IMR-90 (cell line): ENCODE data around the gene ATP6V0C. TPM values are rescaled to one million over a fixed set of nuclear protein-coding genes. Genes with fewer than 3 reads are reported as not detected.

Source experiments
- ATAC-seq: fragments of 200-7000 bp; cut with Tn5 transposase; 2 replicates; pipeline ENCODE4 v1.9.1; 2020; ENCODE audit warnings: low read depth, mild to moderate bottlenecking, moderate library complexity
- BruUV-seq: library from RNA; stranded (reverse); fragments of 400-500 nt; replicated peaks from 2 replicates; lab custom pipeline; 2021; lab: Mats Ljungman, UMichigan
- CTCF ChIA-PET: fragments of 300-600 bp; formaldehyde crosslinking; extraction: SDS; loops from one replicate; lab custom pipeline; 2021; ENCODE audit warnings: antibody characterized with exemption; lab: Yijun Ruan, JAX
- POLR2A ChIA-PET: fragments of 300-600 bp; sonication (Branson Sonifier 250); formaldehyde crosslinking; loops from one replicate; lab custom pipeline; 2022; ENCODE audit warnings: antibody characterized with exemption; ENCODE audit not compliant: unreplicated experiment; lab: Charles Lee
- DNase-seq: peaks from one replicate; pipeline ENCODE4 v3.0.0; 2013
- H2AFZ ChIP-seq: replicated peaks from 2 replicates; pipeline ENCODE3; 2013; ENCODE audit warnings: low read length, mild to moderate bottlenecking; ENCODE audit not compliant: poor library complexity
- H2AK5ac ChIP-seq: 2 replicates; pipeline ENCODE4 v1.6.1; 2013; ENCODE audit warnings: low read depth, low read length, inconsistent platforms
- H2AK9ac ChIP-seq: replicated peaks from 2 replicates; pipeline ENCODE3; 2013; ENCODE audit warnings: mild to moderate bottlenecking, low read depth, low read length, moderate library complexity; ENCODE audit not compliant: poor library complexity
- H2BK120ac ChIP-seq: 2 replicates; pipeline ENCODE4 v1.6.1; 2013; ENCODE audit warnings: low read depth, low read length, inconsistent platforms
- H2BK15ac ChIP-seq: 3 replicates; pipeline ENCODE4 v1.6.1; 2013; ENCODE audit warnings: low read depth, low read length, inconsistent platforms
- H2BK20ac ChIP-seq: 2 replicates; pipeline ENCODE4 v1.6.1; 2013; ENCODE audit warnings: low read depth, mild to moderate bottlenecking, inconsistent platforms, low read length, moderate library complexity
- H2BK5ac ChIP-seq: 2 replicates; pipeline ENCODE4 v1.6.1; 2013; ENCODE audit warnings: mild to moderate bottlenecking, low read depth, low read length, inconsistent platforms; ENCODE audit not compliant: poor library complexity, severe bottlenecking
- H3K14ac ChIP-seq: replicated peaks from 2 replicates; pipeline ENCODE4 v1.6.1; 2013; ENCODE audit warnings: low read depth, low read length, inconsistent platforms
- H3K18ac ChIP-seq: 2 replicates; pipeline ENCODE4 v1.6.1; 2013; ENCODE audit warnings: low read depth, low read length, control low read depth
- H3K23ac ChIP-seq: 2 replicates; pipeline ENCODE4 v1.6.1; 2013; ENCODE audit warnings: low read depth, low read length, inconsistent platforms
- H3K27ac ChIP-seq: 2 replicates; pipeline ENCODE4 v1.5.1; 2013; ENCODE audit warnings: mild to moderate bottlenecking, control low read depth, low read length; ENCODE audit not compliant: insufficient read depth
- H3K27me3 ChIP-seq: 2 replicates; pipeline ENCODE4 v1.6.1; 2013; ENCODE audit warnings: low read length; ENCODE audit not compliant: control insufficient read depth, insufficient read depth
- H3K36me3 ChIP-seq: 2 replicates; pipeline ENCODE4 v1.6.1; 2013; ENCODE audit warnings: low read length, mixed read lengths; ENCODE audit not compliant: control insufficient read depth, insufficient read depth
- H3K4ac ChIP-seq: 2 replicates; pipeline ENCODE4 v1.6.1; 2013; ENCODE audit warnings: low read depth, low read length, inconsistent platforms
- H3K4me1 ChIP-seq: 2 replicates; pipeline ENCODE4 v1.6.1; 2013; ENCODE audit warnings: low read length, mixed read lengths; ENCODE audit not compliant: control insufficient read depth, insufficient read depth
- H3K4me2 ChIP-seq: 2 replicates; pipeline ENCODE4 v1.6.1; 2013; ENCODE audit warnings: low read depth, mild to moderate bottlenecking, control low read depth, low read length, moderate library complexity
- H3K4me3 ChIP-seq: 2 replicates; pipeline ENCODE4 v1.5.1; 2013; ENCODE audit warnings: low read depth, mild to moderate bottlenecking, control low read depth, low read length, moderate library complexity; ENCODE audit not compliant: insufficient read depth
- H3K56ac ChIP-seq: 2 replicates; pipeline ENCODE4 v1.6.1; 2013; ENCODE audit warnings: low read length, inconsistent platforms; ENCODE audit not compliant: insufficient read depth; ENCODE audit errors: extremely low read depth
- H3K79me1 ChIP-seq, 2 experiments: 2 replicates each; pipeline ENCODE4 v1.6.1; 2013; ENCODE audit warnings: low read length in 2 of 2, inconsistent platforms in 1 of 2, low read depth in 1 of 2
- H3K9ac ChIP-seq: 2 replicates; pipeline ENCODE4 v1.6.1; 2013; ENCODE audit warnings: low read depth, low read length, control low read depth
- H3K9me1 ChIP-seq: 2 replicates; pipeline ENCODE4 v1.6.1; 2013; ENCODE audit warnings: low read length, inconsistent platforms; ENCODE audit not compliant: insufficient read depth
- H3K9me3 ChIP-seq: 2 replicates; pipeline ENCODE4 v1.6.1; 2013; ENCODE audit warnings: low read length; ENCODE audit not compliant: control insufficient read depth, insufficient read depth
- H4K20me1 ChIP-seq: 2 replicates; pipeline ENCODE4 v1.6.1; 2013; ENCODE audit warnings: low read length, inconsistent platforms; ENCODE audit not compliant: insufficient read depth
- H4K5ac ChIP-seq: 2 replicates; pipeline ENCODE4 v1.6.1; 2013; ENCODE audit warnings: mild to moderate bottlenecking, low read depth, low read length, control low read depth
- H4K8ac ChIP-seq, 2 experiments: 2 replicates each; pipeline ENCODE4 v1.6.1; 2013; ENCODE audit warnings: low read depth in 2 of 2, low read length in 2 of 2, control low read depth in 1 of 2, inconsistent platforms in 1 of 2
- H4K91ac ChIP-seq: 2 replicates; pipeline ENCODE4 v1.6.1; 2013; ENCODE audit warnings: low read depth, low read length, inconsistent platforms; ENCODE audit not compliant: insufficient read depth
- BHLHE40 ChIP-seq: fragments of 150-350 bp; IDR thresholded peaks from 2 replicates; pipeline ENCODE4 v1.6.1; 2016; ENCODE audit warnings: mild to moderate bottlenecking, low read depth, low read length
- CEBPB ChIP-seq: IDR thresholded peaks from 2 replicates; pipeline ENCODE4 v1.6.1; 2012; ENCODE audit warnings: low read depth, low read length, improper control_type of control experiment
- CHD1 ChIP-seq: IDR thresholded peaks from 2 replicates; pipeline ENCODE4 v1.6.1; 2012; ENCODE audit warnings: low read depth, low read length, improper control_type of control experiment
- ELK1 ChIP-seq: fragments of 150-350 bp; IDR thresholded peaks from 2 replicates; pipeline ENCODE4 v1.6.1; 2016; ENCODE audit warnings: low read depth, mild to moderate bottlenecking, low read length, moderate library complexity, borderline replicate concordance
- FOS ChIP-seq: fragments of 150-350 bp; IDR thresholded peaks from 2 replicates; pipeline ENCODE4 v1.6.1; 2016; ENCODE audit warnings: low read depth, low read length
- MAFK ChIP-seq: IDR thresholded peaks from 2 replicates; pipeline ENCODE4 v1.6.1; 2012; ENCODE audit warnings: low read depth, low read length, improper control_type of control experiment
- MAZ ChIP-seq: IDR thresholded peaks from 2 replicates; pipeline ENCODE4 v1.6.1; 2012; ENCODE audit warnings: low read depth, mild to moderate bottlenecking, low read length, improper control_type of control experiment, moderate library complexity, borderline replicate concordance
- MXI1 ChIP-seq: IDR thresholded peaks from 2 replicates; pipeline ENCODE4 v1.6.1; 2012; ENCODE audit warnings: low read depth, mild to moderate bottlenecking, low read length, moderate library complexity, borderline replicate concordance
- NFE2L2 ChIP-seq: fragments of 150-350 bp; IDR thresholded peaks from 2 replicates; pipeline ENCODE4 v1.6.1; 2016; ENCODE audit warnings: low read depth, mild to moderate bottlenecking, low read length
- POLR2A ChIP-seq: IDR thresholded peaks from 2 replicates; pipeline ENCODE4 v1.6.1; 2012; ENCODE audit warnings: mild to moderate bottlenecking, low read depth, low read length
- RAD21 ChIP-seq: IDR thresholded peaks from 2 replicates; pipeline ENCODE4 v1.6.1; 2012; ENCODE audit warnings: low read length, improper control_type of control experiment
- RCOR1 ChIP-seq: IDR thresholded peaks from 2 replicates; pipeline ENCODE4 v1.6.1; 2012; ENCODE audit warnings: mild to moderate bottlenecking, low read length, improper control_type of control experiment; ENCODE audit not compliant: insufficient replicate concordance
- RFX5 ChIP-seq: IDR thresholded peaks from 2 replicates; pipeline ENCODE4 v1.8.0; 2012; ENCODE audit warnings: low read depth, mild to moderate bottlenecking, low read length, moderate library complexity
- SMC3 ChIP-seq: fragments of 150-350 bp; IDR thresholded peaks from 2 replicates; pipeline ENCODE4 v1.6.1; 2016; ENCODE audit warnings: low read depth, mild to moderate bottlenecking, antibody characterized with exemption, low read length, moderate library complexity
- WGBS, 2 experiments: methylation state at CpG; one replicate each; pipeline versions ENCODE4 v1.1.5 to v1.1.7; 2013; ENCODE audit warnings: missing lambda C conversion rate in 2 of 2; ENCODE audit not compliant: insufficient read length in 1 of 2; ENCODE audit errors: extremely low coverage in 2 of 2; 5-methylcytosine and 5-hydroxymethylcytosine counted together
- dilution Hi-C: fragments of 300-500 bp; cut with HindIII; formaldehyde crosslinking; loops from one replicate; pipeline ENCODE4 v1.14.3; 2018; ENCODE audit warnings: low sequenced_read_pairs; ENCODE audit not compliant: unreplicated experiment
- in situ Hi-C: fragments of 300-500 bp; cut with MboI; formaldehyde crosslinking; loops from 3 replicates; pipeline ENCODE4 v1.14.3; 2019; ENCODE audit warnings: low sequenced_read_pairs, inconsistent platforms, mixed read lengths
- intact Hi-C: fragments of 100-400 bp; cut with micrococcal nuclease; formaldehyde crosslinking; loops from 2 replicates; pipeline ENCODE4 v1.10.0; 2022
- polyA plus RNA-seq, 3 experiments: library from polyadenylated mRNA; depleted of rRNA; stranded (reverse); fragments of >200 nt; gene quantifications; 2 replicates each; pipeline ENCODE4 v1.2.3, GENCODE V29; 2012; ENCODE audit warnings: low replicate concordance in 1 of 3
- total RNA-seq: library from RNA; depleted of rRNA; stranded (reverse); fragments of >200 nt; gene quantifications from 2 replicates; pipeline ENCODE4 v1.2.3, GENCODE V29; 2012
- TF ChIP-seq, protein P1 (sequence below): fragments of 150-350 bp; IDR thresholded peaks from 2 replicates; pipeline ENCODE4 v1.6.1; 2017; ENCODE audit warnings: mild to moderate bottlenecking, antibody characterized with exemption, low read length, low read depth
- TF ChIP-seq, protein P2 (sequence below): conservative IDR thresholded peaks from 2 replicates; pipeline ENCODE4 v1.5.1; 2012; ENCODE audit warnings: mild to moderate bottlenecking, low read depth, low read length, improper control_type of control experiment

The ATP6V0C gene
- total and polyA plus RNA-seq, 2 of the 4 experiments (the other 2 are of a cell fraction), result 8.4 to 107 TPM

DNA sequence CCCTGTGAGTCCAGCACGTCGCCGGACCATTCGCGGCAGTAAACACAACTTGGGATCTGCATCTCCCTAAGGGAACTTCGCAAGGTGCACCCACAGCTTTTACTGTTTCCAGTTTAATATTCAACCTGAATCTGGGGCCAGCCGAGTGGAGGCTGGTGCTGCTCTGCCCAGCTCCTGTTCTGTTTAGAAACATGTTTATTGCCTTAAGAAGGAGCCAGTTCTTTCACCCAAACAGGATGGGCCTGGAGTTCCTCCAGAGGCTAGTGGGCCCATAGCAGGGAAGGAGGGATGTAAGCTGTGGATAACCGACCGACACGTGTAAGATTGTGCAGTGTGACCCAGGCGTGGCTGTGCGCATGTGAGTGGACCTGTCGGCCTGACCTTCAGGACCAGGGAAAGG lies 21.5 kb upstream of the ATP6V0C start:
- Histone ChIP-seq H4K20me1 (peaks cover 19% of the 10 kb centered on the region), H4K5ac (no peak overlapping the region), H3K79me1 (peaks cover 6 to 41% of the 10 kb centered on the region in 2 experiments), H2AFZ (no peak overlapping the region), H3K4ac (no peak overlapping the region), H3K4me2 (no peak overlapping the region), H3K23ac (no peak overlapping the region), H2BK15ac (no peak overlapping the region), H3K9me3 (no peaks in the 10 kb centered on the region), H4K8ac (no peak overlapping the region), H3K14ac (no peak overlapping the region), H3K4me3 (no peak overlapping the region), H2BK5ac (no peak overlapping the region), H2BK120ac (no peak overlapping the region), H3K27ac (no peak overlapping the region), H3K4me1 (peaks cover 7% of the 10 kb centered on the region), H3K27me3 (no peaks in the 10 kb centered on the region), H3K36me3 (peaks cover 14% of the 10 kb centered on the region; the same call in 1 of the 2 replicates), H3K9ac (no peak overlapping the region), H2BK20ac (no peak overlapping the region), H2AK9ac (no peak overlapping the region), H3K18ac (no peak overlapping the region), H3K56ac (no peak overlapping the region), H3K9me1 (0 out of 2 replicates have a peak, but pooled peaks cover 4% of the 10 kb centered on the region), H2AK5ac (no peak overlapping the region), H4K91ac (no peak overlapping the region)
- TF ChIP-seq MAFK, result no peak
- TF ChIP-seq CHD1, result no peak
- no peak for TF ChIP-seq RCOR1
- no peak for TF ChIP-seq MAZ
- TF ChIP-seq, protein P1, sequence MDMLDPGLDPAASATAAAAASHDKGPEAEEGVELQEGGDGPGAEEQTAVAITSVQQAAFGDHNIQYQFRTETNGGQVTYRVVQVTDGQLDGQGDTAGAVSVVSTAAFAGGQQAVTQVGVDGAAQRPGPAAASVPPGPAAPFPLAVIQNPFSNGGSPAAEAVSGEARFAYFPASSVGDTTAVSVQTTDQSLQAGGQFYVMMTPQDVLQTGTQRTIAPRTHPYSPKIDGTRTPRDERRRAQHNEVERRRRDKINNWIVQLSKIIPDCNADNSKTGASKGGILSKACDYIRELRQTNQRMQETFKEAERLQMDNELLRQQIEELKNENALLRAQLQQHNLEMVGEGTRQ, result no peak
- TF ChIP-seq ELK1, result no peak
- no peak for TF ChIP-seq BHLHE40
- TF ChIP-seq RAD21, result no peak
- TF ChIP-seq FOS, result no peak
- TF ChIP-seq MXI1, result no peak
- TF ChIP-seq RFX5, result no peak
- no peak for TF ChIP-seq SMC3
- TF ChIP-seq CEBPB, result no peak
- no peak for TF ChIP-seq POLR2A
- no peak for TF ChIP-seq NFE2L2
- TF ChIP-seq, protein P2, sequence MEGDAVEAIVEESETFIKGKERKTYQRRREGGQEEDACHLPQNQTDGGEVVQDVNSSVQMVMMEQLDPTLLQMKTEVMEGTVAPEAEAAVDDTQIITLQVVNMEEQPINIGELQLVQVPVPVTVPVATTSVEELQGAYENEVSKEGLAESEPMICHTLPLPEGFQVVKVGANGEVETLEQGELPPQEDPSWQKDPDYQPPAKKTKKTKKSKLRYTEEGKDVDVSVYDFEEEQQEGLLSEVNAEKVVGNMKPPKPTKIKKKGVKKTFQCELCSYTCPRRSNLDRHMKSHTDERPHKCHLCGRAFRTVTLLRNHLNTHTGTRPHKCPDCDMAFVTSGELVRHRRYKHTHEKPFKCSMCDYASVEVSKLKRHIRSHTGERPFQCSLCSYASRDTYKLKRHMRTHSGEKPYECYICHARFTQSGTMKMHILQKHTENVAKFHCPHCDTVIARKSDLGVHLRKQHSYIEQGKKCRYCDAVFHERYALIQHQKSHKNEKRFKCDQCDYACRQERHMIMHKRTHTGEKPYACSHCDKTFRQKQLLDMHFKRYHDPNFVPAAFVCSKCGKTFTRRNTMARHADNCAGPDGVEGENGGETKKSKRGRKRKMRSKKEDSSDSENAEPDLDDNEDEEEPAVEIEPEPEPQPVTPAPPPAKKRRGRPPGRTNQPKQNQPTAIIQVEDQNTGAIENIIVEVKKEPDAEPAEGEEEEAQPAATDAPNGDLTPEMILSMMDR, result no peak
- DNase-seq (no peak), ATAC-seq (no peak)
- 95% methylated on average over 6 of the region's 13 CpGs; no CpG with 5 or more reads in 1 of the 2 experiments for WGBS, 2 experiments
- ChIA-PET POLR2A (no interaction called here), CTCF (interaction anchor here (0.6 kb wide), 1 partner anchor 10 kb away, joined by 3 read pairs; no protein-coding TSS in a partner anchor)
- no TSS peak for BruUV-seq
- dilution Hi-C loops (no loop called here), intact Hi-C loops (no loop called here), in situ Hi-C loops (no loop called here)
